ENCODE measurements around the gene PSD2.

The PSD2 gene

GRCh38 chr5:139885172-139885856, 89.7 kb downstream of the PSD2 start:
- DNase-seq: no peak

- DNase-seq: no peak
Observed at GRCh38 chr5:139885857-139886208, 90.2 kb downstream of the PSD2 start.

DNA sequence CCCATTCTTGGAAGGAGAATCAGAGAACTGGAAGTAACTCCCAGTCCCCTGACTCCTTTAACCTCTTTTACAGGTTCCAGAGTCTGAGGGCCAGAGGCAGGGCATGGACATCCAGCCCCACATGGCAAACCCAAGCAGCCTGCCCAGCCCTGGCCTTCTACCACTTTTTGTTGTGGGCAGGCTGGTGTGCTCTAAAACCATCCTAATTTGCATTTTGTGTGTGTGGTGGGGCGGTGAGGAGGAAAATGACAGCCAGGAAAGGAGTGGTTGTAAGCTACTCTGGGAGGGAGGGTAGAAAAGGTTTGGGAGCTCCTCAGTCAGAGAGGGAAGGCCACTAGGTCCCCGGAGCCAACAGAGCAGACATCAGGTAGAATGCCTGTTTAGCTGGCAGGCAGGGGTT, 90.6 kb downstream of the PSD2 start:
- DNase-seq: no peak

- no peak for DNase-seq
Observed at GRCh38 chr5:139888370-139888769, 92.8 kb downstream of the PSD2 start.

DNA sequence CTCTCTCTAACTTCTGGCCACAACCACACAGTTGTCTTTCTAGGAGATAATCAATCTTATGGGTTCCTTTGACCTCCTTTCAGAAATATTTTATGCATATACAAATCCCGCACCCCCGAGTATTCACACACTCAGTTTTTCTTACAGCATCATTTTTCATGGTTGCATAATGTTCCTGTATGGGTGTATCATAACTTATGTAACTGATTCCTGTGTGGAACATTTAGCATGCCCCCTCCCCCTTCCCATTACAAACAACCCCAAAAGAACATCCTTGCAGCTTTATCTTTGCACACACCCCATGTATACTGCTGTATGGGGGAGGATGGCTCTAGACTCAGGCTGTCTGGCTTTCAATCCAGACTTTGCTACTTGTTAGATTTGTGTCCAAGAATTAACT, 93.8 kb downstream of the PSD2 start:
- DNase-seq: no peak

DNA sequence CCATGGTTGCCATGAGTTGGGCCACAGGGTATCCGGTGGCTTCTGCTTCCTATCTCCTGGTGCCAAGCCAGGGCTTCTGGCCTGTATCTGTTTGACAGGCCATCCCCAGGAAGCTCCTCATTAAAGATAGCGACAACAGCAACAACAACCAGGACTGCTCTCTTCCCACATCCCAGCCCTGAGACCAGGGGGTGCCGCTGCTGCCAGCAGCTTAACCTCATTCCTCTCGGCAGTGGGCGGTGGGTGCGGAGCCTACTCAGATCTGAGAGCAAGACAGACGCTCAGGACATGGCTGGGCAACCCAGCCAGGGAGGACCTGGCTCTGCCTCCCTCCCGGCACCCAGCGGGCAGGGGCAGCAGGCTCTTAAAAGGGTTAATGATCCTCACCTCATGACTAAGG, 98.3 kb downstream of the PSD2 start:
- no peak for DNase-seq
